CD4-positive, alpha-beta memory T cell (primary cell): ENCODE measurements around the gene DEFB114. TPM values are rescaled to one million over a fixed set of nuclear protein-coding genes. Genes with fewer than 3 reads are reported as not detected.

Experiments
- CTCF ChIA-PET: fragments of 350-600 bp; sonication (Branson Sonifier 250); formaldehyde crosslinking; loops from one replicate; lab custom pipeline; 2021; ENCODE audit warnings: inconsistent platforms; ENCODE audit not compliant: partially characterized antibody; lab: Charles Lee
- POLR2A ChIA-PET: fragments of 350-600 bp; sonication (Branson Sonifier 250); formaldehyde crosslinking; loops from one replicate; lab custom pipeline; 2021; ENCODE audit not compliant: partially characterized antibody; lab: Charles Lee
- DNase-seq, 5 donors: peaks; one replicate each; pipeline versions ENCODE4 v3.0.0 to v3.0.0-alpha.2; 2020 to 2022; ENCODE audit warnings: mixed read lengths in 1 of 5
- H3K27ac ChIP-seq: one replicate; pipeline ENCODE4 v1.7.0; 2013; ENCODE audit warnings: low read depth, low read length
- H3K27me3 ChIP-seq: 2 replicates; pipeline ENCODE4 v1.7.0; 2013; ENCODE audit warnings: mild to moderate bottlenecking, low read length, moderate library complexity; ENCODE audit not compliant: insufficient read depth
- H3K36me3 ChIP-seq: 2 replicates; pipeline ENCODE4 v1.7.0; 2013; ENCODE audit warnings: mild to moderate bottlenecking, low read length, moderate library complexity; ENCODE audit not compliant: insufficient read depth
- H3K4me1 ChIP-seq: 2 replicates; pipeline ENCODE4 v1.7.0; 2013; ENCODE audit warnings: mild to moderate bottlenecking, low read length, moderate library complexity; ENCODE audit not compliant: insufficient read depth
- H3K4me3 ChIP-seq, 2 donors: one replicate each; pipeline ENCODE4 v1.7.0; 2013; ENCODE audit warnings: low read length in 2 of 2, mild to moderate bottlenecking in 1 of 2
- H3K9me3 ChIP-seq, 2 donors: one replicate each; pipeline ENCODE4 v1.7.0; 2013; ENCODE audit warnings: low read length in 2 of 2, control low read depth in 1 of 2; ENCODE audit not compliant: control insufficient read depth in 1 of 2
- H3K27ac Mint-ChIP-seq, 7 donors: one replicate each; pipeline ENCODE4 v1.8.0; 2020 to 2021; ENCODE audit warnings: mixed read lengths in 7 of 7, mild to moderate bottlenecking in 6 of 7, inconsistent platforms in 3 of 7, moderate library complexity in 3 of 7
- H3K27me3 Mint-ChIP-seq, 2 donors: one replicate each; pipeline ENCODE4 v1.8.0; 2020 to 2021; ENCODE audit warnings: mixed read lengths in 2 of 2
- H3K36me3 Mint-ChIP-seq, 2 donors: one replicate each; pipeline ENCODE4 v1.8.0; 2020 to 2021; ENCODE audit warnings: mixed read lengths in 2 of 2, inconsistent platforms in 1 of 2, mild to moderate bottlenecking in 1 of 2
- H3K4me1 Mint-ChIP-seq, 4 donors: one replicate each; pipeline ENCODE4 v1.8.0; 2020 to 2021; ENCODE audit warnings: mixed read lengths in 4 of 4, mild to moderate bottlenecking in 1 of 4
- H3K4me3 Mint-ChIP-seq, 8 donors: one replicate each; pipeline ENCODE4 v1.8.0; 2020 to 2021; ENCODE audit warnings: mixed read lengths in 8 of 8, mild to moderate bottlenecking in 7 of 8, moderate library complexity in 6 of 8, inconsistent platforms in 3 of 8
- H3K9me3 Mint-ChIP-seq, 8 donors: one replicate each; pipeline ENCODE4 v1.8.0; 2020 to 2021; ENCODE audit warnings: mixed read lengths in 8 of 8, mild to moderate bottlenecking in 5 of 8, inconsistent platforms in 3 of 8, moderate library complexity in 1 of 8
- intact Hi-C: fragments of 100-400 bp; cut with micrococcal nuclease; formaldehyde crosslinking; loops from one replicate; pipeline ENCODE4 v1.15.1; 2023
- polyA plus RNA-seq, 2 donors: library from polyadenylated mRNA; unstranded; fragments of 300-500 nt; fragmentation: Illumina TruSeq; gene quantifications; one replicate each; pipeline ENCODE4 v1.2.3, GENCODE V29; 2021
- total RNA-seq, 2 experiments: library from RNA; stranded (reverse); gene quantifications; one replicate each; pipeline ENCODE4 v1.2.3, GENCODE V29; 2021

Gene DEFB114
- total and polyA plus RNA-seq, 4 experiments from 2014 or later = not detected

GRCh38 chr6:49919261-49919660 lies 44.7 kb downstream of the DEFB114 start:
- Histone ChIP-seq H3K27ac (no peak overlapping the region), H3K4me3 (no peak overlapping the region), H3K36me3 (no peaks in the 10 kb centered on the region), H3K9me3 (no peaks in the 10 kb centered on the region), H3K4me1 (no peaks in the 10 kb centered on the region), H3K27me3 (no peaks in the 10 kb centered on the region)
- Mint-ChIP-seq H3K36me3 (no peaks in the 10 kb centered on the region), H3K4me3 (no peak overlapping the region), H3K27ac (no peak overlapping the region), H3K4me1 (no peaks in the 10 kb centered on the region), H3K27me3 (no peaks in the 10 kb centered on the region), H3K9me3 (peaks cover 0 to 12% (median 3%) of the 10 kb centered on the region in 8 donors)
- CTCF ChIA-PET = no interaction called here
- DNase-seq = no peak
- POLR2A ChIA-PET = no interaction called here
- intact Hi-C loops = no loop called here

DNA sequence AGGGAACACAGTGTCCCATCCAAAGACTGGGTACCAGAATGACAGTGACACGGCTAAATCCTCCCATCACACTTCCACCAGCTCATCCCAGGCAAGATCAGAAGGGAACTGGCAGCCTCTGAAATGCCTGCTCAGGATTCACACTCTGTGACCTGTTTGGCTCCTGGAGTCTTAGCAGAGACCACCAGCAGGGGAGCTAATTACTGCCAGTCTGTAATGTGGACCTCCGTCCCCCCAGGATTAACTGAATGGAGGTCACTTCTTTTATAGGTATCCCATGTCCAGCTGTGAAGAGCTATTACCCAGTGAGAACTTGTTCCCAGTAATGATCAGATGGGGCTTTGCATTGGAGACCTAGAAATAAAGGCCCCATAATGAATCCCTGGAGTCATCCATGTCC lies 45.2 kb downstream of the DEFB114 start:
- CTCF ChIA-PET = no interaction called here
- H3K27me3 ChIP-seq = no peaks in the 10 kb centered on the region
- H3K27me3 Mint-ChIP-seq = no peaks in the 10 kb centered on the region
- DNase-seq = no peak
- H3K27ac ChIP-seq = no peak overlapping the region
- H3K4me3 Mint-ChIP-seq = no peak overlapping the region
- H3K27ac Mint-ChIP-seq = no peak overlapping the region
- no peaks in the 10 kb centered on the region for H3K9me3 ChIP-seq
- intact Hi-C loops = no loop called here
- H3K4me1 Mint-ChIP-seq = no peaks in the 10 kb centered on the region
- H3K36me3 Mint-ChIP-seq = no peaks in the 10 kb centered on the region
- H3K4me1 ChIP-seq = no peaks in the 10 kb centered on the region
- no peaks in the 10 kb centered on the region for H3K36me3 ChIP-seq
- POLR2A ChIA-PET = no interaction called here
- H3K9me3 Mint-ChIP-seq = peaks cover 0 to 12% (median 3%) of the 10 kb centered on the region in 8 donors
- no peak overlapping the region for H3K4me3 ChIP-seq

GRCh38 chr6:49915035-49915434 lies 48.9 kb downstream of the DEFB114 start:
- Mint-ChIP-seq H3K36me3 (no peaks in the 10 kb centered on the region), H3K9me3 (peaks cover 0 to 8% (median 3%) of the 10 kb centered on the region in 8 donors), H3K4me1 (no peaks in the 10 kb centered on the region), H3K27me3 (no peaks in the 10 kb centered on the region), H3K27ac (no peak overlapping the region), H3K4me3 (no peak overlapping the region)
- no peaks in the 10 kb centered on the region for H3K27me3 ChIP-seq
- no peak for DNase-seq
- no peaks in the 10 kb centered on the region for H3K36me3 ChIP-seq
- intact Hi-C loops = no loop called here
- H3K9me3 ChIP-seq = no peaks in the 10 kb centered on the region
- ChIA-PET CTCF (no interaction called here), POLR2A (no interaction called here)
- no peak overlapping the region for H3K27ac ChIP-seq
- no peaks in the 10 kb centered on the region for H3K4me1 ChIP-seq
- no peak overlapping the region for H3K4me3 ChIP-seq

GRCh38 chr6:49913636-49914375 lies 50.2 kb downstream of the DEFB114 start:
- no peaks in the 10 kb centered on the region for H3K27me3 ChIP-seq
- ChIA-PET POLR2A (no interaction called here), CTCF (no interaction called here)
- Mint-ChIP-seq H3K27ac (no peak overlapping the region), H3K4me1 (no peaks in the 10 kb centered on the region), H3K9me3 (peaks cover 0 to 6% (median under 1%) of the 10 kb centered on the region in 8 donors), H3K27me3 (no peaks in the 10 kb centered on the region), H3K36me3 (no peaks in the 10 kb centered on the region), H3K4me3 (no peak overlapping the region)
- no peak overlapping the region for H3K4me3 ChIP-seq
- DNase-seq = no peak
- H3K9me3 ChIP-seq = no peaks in the 10 kb centered on the region
- H3K27ac ChIP-seq = no peak overlapping the region
- no peaks in the 10 kb centered on the region for H3K4me1 ChIP-seq
- intact Hi-C loops = no loop called here
- no peaks in the 10 kb centered on the region for H3K36me3 ChIP-seq

DNA sequence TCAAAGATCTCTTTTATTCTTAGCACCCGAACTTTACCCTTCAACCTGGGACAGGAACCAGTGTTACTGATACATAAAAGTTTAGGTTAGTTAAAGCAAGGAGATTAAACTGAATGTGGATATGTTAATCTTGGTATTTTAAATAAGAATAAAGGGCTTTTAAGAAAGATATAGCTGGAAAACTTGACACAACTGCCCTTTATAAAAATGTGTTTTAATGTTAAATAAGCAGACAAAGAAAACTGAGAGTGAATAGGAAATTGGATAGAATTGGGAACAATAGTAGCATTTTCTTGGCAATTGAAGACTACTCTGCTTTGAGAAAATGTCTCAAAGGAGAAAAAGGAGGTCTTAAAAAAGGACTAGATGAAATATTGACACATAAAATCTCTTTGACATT lies 51.8 kb downstream of the DEFB114 start:
- Histone ChIP-seq H3K27me3 (no peaks in the 10 kb centered on the region), H3K4me1 (no peaks in the 10 kb centered on the region), H3K4me3 (no peak overlapping the region), H3K9me3 (no peaks in the 10 kb centered on the region), H3K36me3 (no peaks in the 10 kb centered on the region), H3K27ac (no peak overlapping the region)
- intact Hi-C loops = no loop called here
- DNase-seq = no peak
- H3K4me3 Mint-ChIP-seq = no peak overlapping the region
- POLR2A ChIA-PET = no interaction called here
- peaks cover 0 to 5% (median 0%) of the 10 kb centered on the region in 8 donors for H3K9me3 Mint-ChIP-seq
- H3K27ac Mint-ChIP-seq = no peak overlapping the region
- no peaks in the 10 kb centered on the region for H3K4me1 Mint-ChIP-seq
- H3K27me3 Mint-ChIP-seq = no peaks in the 10 kb centered on the region
- no peaks in the 10 kb centered on the region for H3K36me3 Mint-ChIP-seq
- CTCF ChIA-PET = no interaction called here

- H3K27ac ChIP-seq = no peak overlapping the region
- Mint-ChIP-seq H3K4me1 (no peaks in the 10 kb centered on the region), H3K27ac (no peak overlapping the region), H3K9me3 (peaks cover 0 to 7% (median 0%) of the 10 kb centered on the region in 8 donors), H3K4me3 (no peak overlapping the region), H3K27me3 (no peaks in the 10 kb centered on the region), H3K36me3 (no peaks in the 10 kb centered on the region)
- ChIA-PET POLR2A (no interaction called here), CTCF (no interaction called here)
- no peak for DNase-seq
- no peaks in the 10 kb centered on the region for H3K4me1 ChIP-seq
- no peak overlapping the region for H3K4me3 ChIP-seq
- intact Hi-C loops = no loop called here
- no peaks in the 10 kb centered on the region for H3K36me3 ChIP-seq
- H3K9me3 ChIP-seq = no peaks in the 10 kb centered on the region
- H3K27me3 ChIP-seq = no peaks in the 10 kb centered on the region
These were observed 52.7 kb downstream of the DEFB114 start for GRCh38 chr6:49911252-49911651.
